Measurements from ENCODE around the gene ADAMTS2. TPM values are rescaled to one million over a fixed set of nuclear protein-coding genes. Genes with fewer than 3 reads are reported as not detected.

The ADAMTS2 gene
- total RNA-seq, 4 donors from 2014 or later: 6.0 to 20.9 (median 13.5) TPM

- H3K36me3 ChIP-seq: no peaks in the 10 kb centered on the region
- no peaks in the 10 kb centered on the region for H3K4me1 ChIP-seq
- WGBS, 2 donors (ENCODE audit: low coverage in 1 of 2): 79 to 82% methylated on average over 4 to 20 of the region's 20 CpGs
- H3K27me3 ChIP-seq: no peaks in the 10 kb centered on the region
- TF ChIP-seq POLR2AphosphoS5 (IDR thresholded peaks at IDR 0.05) (no peak), POLR2A (IDR thresholded peaks at IDR 0.05) (no peak), EP300 (IDR thresholded peaks at IDR 0.05; ENCODE audit: low read depth) (no peak)
- TF ChIP-seq, protein P1, sequence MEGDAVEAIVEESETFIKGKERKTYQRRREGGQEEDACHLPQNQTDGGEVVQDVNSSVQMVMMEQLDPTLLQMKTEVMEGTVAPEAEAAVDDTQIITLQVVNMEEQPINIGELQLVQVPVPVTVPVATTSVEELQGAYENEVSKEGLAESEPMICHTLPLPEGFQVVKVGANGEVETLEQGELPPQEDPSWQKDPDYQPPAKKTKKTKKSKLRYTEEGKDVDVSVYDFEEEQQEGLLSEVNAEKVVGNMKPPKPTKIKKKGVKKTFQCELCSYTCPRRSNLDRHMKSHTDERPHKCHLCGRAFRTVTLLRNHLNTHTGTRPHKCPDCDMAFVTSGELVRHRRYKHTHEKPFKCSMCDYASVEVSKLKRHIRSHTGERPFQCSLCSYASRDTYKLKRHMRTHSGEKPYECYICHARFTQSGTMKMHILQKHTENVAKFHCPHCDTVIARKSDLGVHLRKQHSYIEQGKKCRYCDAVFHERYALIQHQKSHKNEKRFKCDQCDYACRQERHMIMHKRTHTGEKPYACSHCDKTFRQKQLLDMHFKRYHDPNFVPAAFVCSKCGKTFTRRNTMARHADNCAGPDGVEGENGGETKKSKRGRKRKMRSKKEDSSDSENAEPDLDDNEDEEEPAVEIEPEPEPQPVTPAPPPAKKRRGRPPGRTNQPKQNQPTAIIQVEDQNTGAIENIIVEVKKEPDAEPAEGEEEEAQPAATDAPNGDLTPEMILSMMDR (IDR thresholded peaks at IDR 0.05): no peak
- no peak overlapping the region for H3K4me3 ChIP-seq
- H3K9me3 ChIP-seq: no peaks in the 10 kb centered on the region
- no peak overlapping the region for H3K27ac ChIP-seq
- in situ Hi-C loops (cut with MboI; ENCODE audit: low pct_ligation_motif_present in 1 of 4, low pct_unique_long_range_greater_than_20kb in 1 of 4, low sequenced_read_pairs in 3 of 4): no loop called here
- no peak for DNase-seq
- intact Hi-C loops (cut with DNase I; ENCODE audit: low total_unique reads): no loop called here
These were observed 28.8 kb upstream of the ADAMTS2 start for GRCh38 chr5:179373961-179374505.

- no peak for TF ChIP-seq EP300 (IDR thresholded peaks at IDR 0.05; ENCODE audit: low read depth)
- TF ChIP-seq POLR2AphosphoS5 (IDR thresholded peaks at IDR 0.05): no peak
- TF ChIP-seq, protein P1 (IDR thresholded peaks at IDR 0.05): no peak
- TF ChIP-seq POLR2A (IDR thresholded peaks at IDR 0.05): no peak
- H3K27me3 ChIP-seq: no peaks in the 10 kb centered on the region
- 80 to 95% methylated on average over 4 to 26 of the region's 26 CpGs for WGBS, 2 donors (ENCODE audit: low coverage in 1 of 2)
- in situ Hi-C loops (cut with MboI; ENCODE audit: low pct_ligation_motif_present in 1 of 4, low pct_unique_long_range_greater_than_20kb in 1 of 4, low sequenced_read_pairs in 3 of 4) (no loop called here), intact Hi-C loops (cut with DNase I; ENCODE audit: low total_unique reads) (no loop called here)
- H3K36me3 ChIP-seq: no peaks in the 10 kb centered on the region
- H3K4me3 ChIP-seq: no peak overlapping the region
- H3K4me1 ChIP-seq: no peaks in the 10 kb centered on the region
- no peaks in the 10 kb centered on the region for H3K9me3 ChIP-seq
- DNase-seq: no peak
- H3K27ac ChIP-seq: no peak overlapping the region
These were observed 28.1 kb upstream of the ADAMTS2 start for GRCh38 chr5:179373101-179373934.

DNA sequence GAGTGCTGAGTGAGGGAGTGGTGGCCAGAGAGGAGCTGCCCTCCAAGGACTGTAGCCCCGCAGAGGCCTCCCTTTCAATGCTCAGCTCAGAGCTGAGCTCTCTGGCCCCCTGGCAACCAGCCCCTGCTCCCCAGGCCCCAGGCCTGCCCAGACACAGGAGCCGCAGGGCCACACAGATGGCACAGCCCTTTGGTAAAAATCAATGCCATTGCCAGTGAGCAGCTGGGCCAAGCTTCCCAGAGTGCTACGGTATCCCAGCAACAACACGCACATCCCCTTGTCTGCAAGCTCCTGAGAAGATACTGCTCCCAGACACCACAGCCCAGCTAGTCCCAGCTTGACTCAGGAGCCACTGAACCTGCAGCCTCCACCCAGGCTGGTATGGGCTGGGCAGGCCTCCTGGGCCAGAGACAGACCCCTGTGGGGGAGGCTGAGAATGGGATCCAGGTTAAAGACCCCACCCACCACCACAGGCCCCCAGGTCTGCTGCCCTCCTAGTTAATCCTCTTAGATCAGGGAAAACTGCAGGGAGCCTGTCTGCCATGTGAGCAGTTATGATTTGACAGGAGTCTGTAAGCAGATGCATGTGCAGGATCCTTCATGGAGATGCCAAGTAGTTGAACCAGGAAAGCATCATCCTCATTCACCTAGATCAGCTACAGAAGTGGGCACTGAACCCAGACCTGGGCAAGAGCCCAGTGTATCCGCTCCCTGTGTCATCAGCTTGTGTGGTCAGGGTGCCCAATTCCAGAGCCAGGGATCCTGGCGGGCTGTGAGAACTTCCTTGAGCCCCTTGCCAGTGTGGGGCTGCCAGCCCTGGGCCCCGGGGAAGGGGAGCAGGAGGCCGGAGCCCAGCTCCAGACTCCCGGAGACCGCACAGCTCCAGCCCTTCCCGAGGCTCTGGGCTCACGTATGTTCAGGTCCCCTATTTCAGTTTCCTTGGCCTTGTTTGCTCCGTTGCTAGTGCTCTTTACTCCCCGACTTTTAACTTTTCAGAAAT, 26.7 kb upstream of the ADAMTS2 start:
- H3K4me1 ChIP-seq: no peaks in the 10 kb centered on the region
- TF ChIP-seq POLR2AphosphoS5 (IDR thresholded peaks at IDR 0.05): no peak
- TF ChIP-seq, protein P1 (IDR thresholded peaks at IDR 0.05): no peak
- no peak for TF ChIP-seq EP300 (IDR thresholded peaks at IDR 0.05; ENCODE audit: low read depth)
- TF ChIP-seq POLR2A (IDR thresholded peaks at IDR 0.05): no peak
- intact Hi-C loops (cut with DNase I; ENCODE audit: low total_unique reads): no loop called here
- no peak for DNase-seq
- no peak overlapping the region for H3K4me3 ChIP-seq
- 47 to 80% methylated on average over 2 to 14 of the region's 14 CpGs for WGBS, 2 donors (ENCODE audit: low coverage in 1 of 2)
- in situ Hi-C loops (cut with MboI; ENCODE audit: low pct_ligation_motif_present in 1 of 4, low pct_unique_long_range_greater_than_20kb in 1 of 4, low sequenced_read_pairs in 3 of 4): no loop called here
- H3K9me3 ChIP-seq: no peaks in the 10 kb centered on the region
- no peaks in the 10 kb centered on the region for H3K27me3 ChIP-seq
- H3K36me3 ChIP-seq: no peaks in the 10 kb centered on the region
- H3K27ac ChIP-seq: no peak overlapping the region

GRCh38 chr5:179371121-179371510, 25.9 kb upstream of the ADAMTS2 start:
- H3K27ac ChIP-seq: no peak overlapping the region
- no peaks in the 10 kb centered on the region for H3K36me3 ChIP-seq
- in situ Hi-C loops (cut with MboI; ENCODE audit: low pct_ligation_motif_present in 1 of 4, low pct_unique_long_range_greater_than_20kb in 1 of 4, low sequenced_read_pairs in 3 of 4) (no loop called here), intact Hi-C loops (cut with DNase I; ENCODE audit: low total_unique reads) (no loop called here)
- TF ChIP-seq, protein P1 (IDR thresholded peaks at IDR 0.05): no peak
- no peaks in the 10 kb centered on the region for H3K27me3 ChIP-seq
- no peaks in the 10 kb centered on the region for H3K9me3 ChIP-seq
- no peak for DNase-seq
- WGBS, 2 donors (ENCODE audit: low coverage in 1 of 2): 77 to 89% methylated on average over 5 of the region's 5 CpGs
- H3K4me1 ChIP-seq: no peaks in the 10 kb centered on the region
- H3K4me3 ChIP-seq: no peak overlapping the region

All from transverse colon (tissue), 4 donors.